Heart right ventricle (tissue), 16 donors: ENCODE data around the gene IL1R1. TPM values are rescaled to one million over a fixed set of nuclear protein-coding genes. Genes with fewer than 3 reads are reported as not detected.

Experiments
- ATAC-seq, 8 donors: fragments of 200-7000 bp; cut with Tn5 transposase; one replicate each; pipeline ENCODE4 v1.9.1; 2020; ENCODE audit warnings: mild to moderate bottlenecking in 8 of 8, moderate library complexity in 8 of 8, moderate number of reproducible peaks in 1 of 8
- DNase-seq, 2 donors: peaks; one replicate each; pipeline ENCODE4 v3.0.0-alpha.2; 2020
- H3K27ac ChIP-seq, 10 donors: fragments of 200-600 bp; sonication (generic) in 2 of 10; one replicate each; pipeline versions ENCODE4 v1.5.0 to v1.8.0; 2020 to 2022; ENCODE audit warnings: mild to moderate bottlenecking in 3 of 10
- H3K27me3 ChIP-seq, 7 donors: fragments of 200-600 bp; one replicate each; pipeline ENCODE4 v1.8.0; 2021 to 2022; ENCODE audit warnings: mild to moderate bottlenecking in 2 of 7
- H3K36me3 ChIP-seq, 9 donors: fragments of 200-600 bp; sonication (generic) in 1 of 9; one replicate each; pipeline versions ENCODE4 v1.5.0 to v1.8.0; 2020 to 2022; ENCODE audit warnings: mild to moderate bottlenecking in 2 of 9
- H3K4me1 ChIP-seq, 9 donors: fragments of 200-600 bp; sonication (generic) in 1 of 9; one replicate each; pipeline versions ENCODE4 v1.5.0 to v1.8.0; 2020 to 2022; ENCODE audit warnings: mild to moderate bottlenecking in 4 of 9
- H3K4me3 ChIP-seq, 10 donors: fragments of 200-600 bp; sonication (generic) in 2 of 10; one replicate each; pipeline versions ENCODE4 v1.5.0 to v1.8.0; 2020 to 2022; ENCODE audit warnings: mild to moderate bottlenecking in 7 of 10, moderate library complexity in 2 of 10
- H3K9me3 ChIP-seq, 11 donors: fragments of 200-600 bp in 10 of 11; sonication (generic) in 2 of 11; one replicate each; pipeline versions ENCODE4 v1.5.0 to v1.8.0; 2013 to 2022; ENCODE audit warnings: mild to moderate bottlenecking in 2 of 11, control low read depth in 1 of 11, moderate library complexity in 1 of 11
- WGBS, 2 donors: extraction: QIAGEN DNeasy Blood & Tissue Kit; methylation state at CpG; one replicate each; pipeline ENCODE4 v1.1.7; 2013; ENCODE audit warnings: inconsistent platforms in 1 of 2; 5-methylcytosine and 5-hydroxymethylcytosine counted together
- intact Hi-C, 10 donors: fragments of 100-400 bp; cut with DNase I; formaldehyde crosslinking; loops; one replicate each; pipeline versions ENCODE4 v1.11.1 to v1.14.2; 2022
- polyA plus RNA-seq, 2 donors: library from polyadenylated mRNA; stranded (reverse); fragments of 200-250 nt; gene quantifications; one replicate each; pipeline ENCODE4 v1.2.3, GENCODE V29; 2013
- total RNA-seq, 10 donors: library from RNA; stranded (reverse); fragmentation: NEBNext Ultra II Directional in 3 of 10; extraction: Animal tissue kit (Norgen Biotek cat#: 25700) in 3 of 10; gene quantifications; one replicate each; pipeline versions ENCODE4 v1.2.1 to v1.2.4, GENCODE V29; 2021 to 2023
- TF ChIP-seq, protein P1 (sequence below), 9 donors: fragments of 200-600 bp; sonication (generic) in 2 of 9; IDR thresholded peaks; one replicate each; pipeline versions ENCODE4 v1.5.0 to v1.8.0; 2021 to 2022; ENCODE audit warnings: antibody characterized with exemption in 9 of 9, mild to moderate bottlenecking in 5 of 9, moderate library complexity in 1 of 9
- donor health status: Arrhythmogenic right ventricular cardiomyopathy.
- donor health status: ischemic (EF 13 %, LVEDD 7.1; RV severe dilation, severe dysfunction).
- donor health status: healthy with polysubstance abuse.
- donor health status: DM: no; HTN: yes; CAD: no.
- donor health status: DM: no; HTN: no; CAD: no.
- donor health status: ischemic (EF 25% LVEDD 6.9; RV normal size, moderate dysfunction).
- donor health status: ischemic (EF 25% LVEDD 5.7; RV mildly dilated, moderate dysfunction).
- donor health status: healthy.
- donor health status: DM: yes; HTN: yes; CAD: no.
- donor health status: Ischemic cardiomyopathy.
- donor health status: ischemic (EF 35%, LVEDD 5.7; RV mildly dilated, moderate dysfunction).
- donor health status: nonischemic (EF 11% LVEDD 7.7; RV severe dilation, severe dysfunction).
- donor health status: DM: yes; HTN: yes; CAD: no.
- donor health status: PGD.
- donor health status: ischemic (EF 29% LVEDD 5.4; RV normal size, mild dysfunction).
- donor health status: nonischemic (EF 23%, LVEDD 6.1; RV moderate dilation, normal function).

Gene IL1R1
- total and polyA plus RNA-seq, 12 donors, result 5.7 to 47.0 (median 18.6) TPM

DNA sequence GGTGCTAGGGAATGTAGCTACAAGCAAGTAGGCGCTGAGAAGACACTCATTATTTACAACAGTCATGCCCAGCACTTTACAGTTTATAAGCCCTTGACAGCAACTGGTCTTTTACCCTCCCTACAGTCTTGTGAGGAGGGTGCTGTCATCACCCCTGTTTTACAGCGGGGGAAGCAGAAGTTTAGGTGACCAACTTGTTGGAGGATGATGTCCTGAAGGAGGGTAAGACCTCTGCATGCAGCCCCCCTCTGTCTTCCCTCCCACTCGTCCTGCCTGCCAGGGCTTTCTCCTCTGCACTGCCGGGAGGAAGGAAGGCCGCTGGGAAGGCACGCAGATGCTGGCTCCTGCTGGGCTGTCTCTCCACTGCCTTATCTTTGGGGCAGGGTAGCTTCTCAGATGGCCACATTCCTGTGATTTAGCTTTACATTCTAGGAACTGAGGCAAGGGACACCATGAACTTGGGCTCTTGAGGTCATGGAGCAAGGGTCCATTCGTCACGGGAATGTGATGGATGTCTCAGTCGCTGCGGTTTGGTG, 972 bp downstream of the IL1R1 start:
- peak overlapping the region; percentile 41 to 87 (median 75) for H3K4me3 ChIP-seq
- TF ChIP-seq, protein P1, sequence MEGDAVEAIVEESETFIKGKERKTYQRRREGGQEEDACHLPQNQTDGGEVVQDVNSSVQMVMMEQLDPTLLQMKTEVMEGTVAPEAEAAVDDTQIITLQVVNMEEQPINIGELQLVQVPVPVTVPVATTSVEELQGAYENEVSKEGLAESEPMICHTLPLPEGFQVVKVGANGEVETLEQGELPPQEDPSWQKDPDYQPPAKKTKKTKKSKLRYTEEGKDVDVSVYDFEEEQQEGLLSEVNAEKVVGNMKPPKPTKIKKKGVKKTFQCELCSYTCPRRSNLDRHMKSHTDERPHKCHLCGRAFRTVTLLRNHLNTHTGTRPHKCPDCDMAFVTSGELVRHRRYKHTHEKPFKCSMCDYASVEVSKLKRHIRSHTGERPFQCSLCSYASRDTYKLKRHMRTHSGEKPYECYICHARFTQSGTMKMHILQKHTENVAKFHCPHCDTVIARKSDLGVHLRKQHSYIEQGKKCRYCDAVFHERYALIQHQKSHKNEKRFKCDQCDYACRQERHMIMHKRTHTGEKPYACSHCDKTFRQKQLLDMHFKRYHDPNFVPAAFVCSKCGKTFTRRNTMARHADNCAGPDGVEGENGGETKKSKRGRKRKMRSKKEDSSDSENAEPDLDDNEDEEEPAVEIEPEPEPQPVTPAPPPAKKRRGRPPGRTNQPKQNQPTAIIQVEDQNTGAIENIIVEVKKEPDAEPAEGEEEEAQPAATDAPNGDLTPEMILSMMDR (IDR thresholded peaks at IDR 0.05), result peak in 1 of 9 donors; percentile 13
- peaks cover 0 to 40% (median 16%) of the 10 kb centered on the region in 11 donors for H3K9me3 ChIP-seq
- intact Hi-C loops, result loop anchor here in 4 of 10 donors (2.0 to 10.0 kb wide), 4 partner anchors 59 to 91 kb away; no protein-coding TSS in a partner anchor
- ATAC-seq, result peak; percentile 12 to 62 (median 38)
- 39 to 58% methylated on average over 10 of the region's 10 CpGs for WGBS, 2 donors
- peaks cover 0 to 50% (median 15%) of the 10 kb centered on the region in 9 donors for H3K4me1 ChIP-seq
- H3K36me3 ChIP-seq, result peaks cover 0 to 27% (median 5%) of the 10 kb centered on the region in 9 donors
- H3K27me3 ChIP-seq, result no peaks in the 10 kb centered on the region
- H3K27ac ChIP-seq, result peak overlapping the region; percentile 88 to 98 (median 92)
- peak; percentile 38 to 49 for DNase-seq

DNA sequence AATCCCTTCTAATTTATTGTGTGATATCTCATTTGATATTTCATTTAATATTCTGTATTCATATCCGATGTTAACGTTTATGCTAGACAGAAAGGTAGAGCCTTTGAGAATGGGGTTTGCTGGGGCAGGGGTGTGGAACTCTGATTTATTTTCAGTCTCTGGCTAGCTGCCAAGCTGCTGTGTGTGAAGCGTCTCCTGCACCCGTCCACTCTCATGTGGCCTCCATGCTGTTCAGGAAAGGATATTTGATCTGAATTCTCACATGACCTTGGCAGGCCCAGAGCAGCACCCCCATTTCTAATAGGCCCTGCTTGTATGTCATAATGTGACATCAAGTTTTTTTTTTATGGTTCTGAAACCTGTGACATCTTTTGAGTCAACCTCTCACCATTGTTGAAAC, 1.6 kb downstream of the IL1R1 start:
- ATAC-seq (no peak), DNase-seq (peak in 1 of 2 donors; percentile 47)
- Histone ChIP-seq H3K4me3 (peak overlapping the region in 9 of 10 donors; percentile 41 to 87 (median 79)), H3K27me3 (no peaks in the 10 kb centered on the region), H3K27ac (peak overlapping the region in 9 of 10 donors; percentile 88 to 98 (median 94)), H3K36me3 (peaks cover 0 to 30% (median 5%) of the 10 kb centered on the region in 9 donors), H3K4me1 (peaks cover 0 to 47% (median 15%) of the 10 kb centered on the region in 9 donors), H3K9me3 (peaks cover 0 to 45% (median 16%) of the 10 kb centered on the region in 11 donors)
- TF ChIP-seq, protein P1 (IDR thresholded peaks at IDR 0.05), result no peak
- WGBS, 2 donors, result 20 to 25% methylated on average over 4 of the region's 4 CpGs
- intact Hi-C loops, result loop anchor here in 3 of 10 donors (5.0 to 10.0 kb wide), 3 partner anchors 59 to 92 kb away; no protein-coding TSS in a partner anchor

DNA sequence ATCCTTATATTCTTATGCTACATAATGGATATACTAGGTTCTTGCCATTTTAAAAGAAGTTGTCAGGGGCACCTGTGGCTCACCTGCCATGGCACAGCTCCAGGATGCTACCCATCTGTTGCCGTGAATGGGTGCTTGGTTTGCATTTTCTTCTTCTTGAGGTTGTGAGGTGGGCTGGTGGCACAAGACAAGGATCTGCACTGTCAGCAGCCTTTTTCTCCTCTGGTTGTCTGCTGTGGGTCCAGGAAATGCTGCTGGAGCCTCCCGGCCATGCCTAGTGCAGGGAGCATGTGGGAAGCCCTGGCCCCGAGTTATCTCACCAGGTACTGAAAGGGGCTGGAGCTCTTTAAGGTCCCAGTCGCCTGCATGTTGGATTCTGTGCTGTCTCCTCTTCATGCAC, 2.6 kb downstream of the IL1R1 start:
- Histone ChIP-seq H3K27ac (no peak overlapping the region), H3K4me3 (peak overlapping the region in 1 of 10 donors; percentile 1), H3K9me3 (peaks cover 0 to 49% (median 16%) of the 10 kb centered on the region in 11 donors), H3K27me3 (no peaks in the 10 kb centered on the region), H3K36me3 (peaks cover 0 to 34% (median 5%) of the 10 kb centered on the region in 9 donors), H3K4me1 (peaks cover 5 to 55% (median 24%) of the 10 kb centered on the region in 9 donors)
- DNase-seq (no peak), ATAC-seq (no peak)
- intact Hi-C loops, result loop anchor here in 2 of 10 donors (10.0 kb wide), 2 partner anchors 60 to 80 kb away; no protein-coding TSS in a partner anchor
- 96% methylated on average over 4 of the region's 4 CpGs for WGBS, 2 donors
- TF ChIP-seq, protein P1 (IDR thresholded peaks at IDR 0.05), result no peak

DNA sequence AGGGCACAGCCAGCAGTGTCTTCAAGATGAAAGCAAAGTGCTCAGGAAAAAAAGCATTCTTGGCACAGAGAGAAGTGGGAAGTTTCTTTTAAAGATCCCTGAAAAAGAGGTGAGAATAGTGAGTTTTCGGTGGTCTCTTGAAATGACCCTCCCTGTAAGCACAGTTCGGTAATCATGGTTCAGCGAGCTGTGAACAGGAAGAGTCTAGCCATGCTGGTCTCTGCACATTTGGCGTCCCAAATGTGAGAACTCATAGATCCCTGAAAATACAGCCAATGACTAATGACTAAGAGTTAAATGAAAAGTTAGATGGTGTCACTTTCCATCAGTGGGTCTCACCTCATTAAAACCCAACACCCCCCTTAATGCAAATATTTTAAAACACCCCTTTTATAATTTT, 3.4 kb downstream of the IL1R1 start:
- intact Hi-C loops, result loop anchor here in 2 of 10 donors (10.0 kb wide), 2 partner anchors 61 to 81 kb away; no protein-coding TSS in a partner anchor
- H3K4me1 ChIP-seq, result peaks cover 9 to 59% (median 24%) of the 10 kb centered on the region in 9 donors
- peaks cover 0 to 41% (median 5%) of the 10 kb centered on the region in 9 donors for H3K36me3 ChIP-seq
- no peaks in the 10 kb centered on the region for H3K27me3 ChIP-seq
- DNase-seq, result no peak
- ATAC-seq, result no peak
- 96 to 97% methylated on average over 4 of the region's 4 CpGs for WGBS, 2 donors
- TF ChIP-seq, protein P1 (IDR thresholded peaks at IDR 0.05), result no peak
- peaks cover 0 to 49% (median 16%) of the 10 kb centered on the region in 11 donors for H3K9me3 ChIP-seq
- H3K4me3 ChIP-seq, result no peak overlapping the region
- H3K27ac ChIP-seq, result no peak overlapping the region
